IMR-90 (cell line): ENCODE results near the gene HIVEP3. TPM values are rescaled to one million over a fixed set of nuclear protein-coding genes. Genes with fewer than 3 reads are reported as not detected.

Experiments
- ATAC-seq: fragments of 200-7000 bp; cut with Tn5 transposase; 2 replicates; pipeline ENCODE4 v1.9.1; 2020; ENCODE audit warnings: low read depth, mild to moderate bottlenecking, moderate library complexity
- BruUV-seq: library from RNA; stranded (reverse); fragments of 400-500 nt; replicated peaks from 2 replicates; lab custom pipeline; 2021; lab: Mats Ljungman, UMichigan
- CTCF ChIA-PET: fragments of 300-600 bp; formaldehyde crosslinking; extraction: SDS; loops from one replicate; lab custom pipeline; 2021; ENCODE audit warnings: antibody characterized with exemption; lab: Yijun Ruan, JAX
- POLR2A ChIA-PET: fragments of 300-600 bp; sonication (Branson Sonifier 250); formaldehyde crosslinking; loops from one replicate; lab custom pipeline; 2022; ENCODE audit warnings: antibody characterized with exemption; ENCODE audit not compliant: unreplicated experiment; lab: Charles Lee
- DNase-seq: peaks from one replicate; pipeline ENCODE4 v3.0.0; 2013
- H2AFZ ChIP-seq: replicated peaks from 2 replicates; pipeline ENCODE3; 2013; ENCODE audit warnings: low read length, mild to moderate bottlenecking; ENCODE audit not compliant: poor library complexity
- H2AK5ac ChIP-seq: 2 replicates; pipeline ENCODE4 v1.6.1; 2013; ENCODE audit warnings: low read depth, low read length, inconsistent platforms
- H2AK9ac ChIP-seq: replicated peaks from 2 replicates; pipeline ENCODE3; 2013; ENCODE audit warnings: mild to moderate bottlenecking, low read depth, low read length, moderate library complexity; ENCODE audit not compliant: poor library complexity
- H2BK120ac ChIP-seq: 2 replicates; pipeline ENCODE4 v1.6.1; 2013; ENCODE audit warnings: low read depth, low read length, inconsistent platforms
- H2BK15ac ChIP-seq: 3 replicates; pipeline ENCODE4 v1.6.1; 2013; ENCODE audit warnings: low read depth, low read length, inconsistent platforms
- H2BK20ac ChIP-seq: 2 replicates; pipeline ENCODE4 v1.6.1; 2013; ENCODE audit warnings: low read depth, mild to moderate bottlenecking, inconsistent platforms, low read length, moderate library complexity
- H2BK5ac ChIP-seq: 2 replicates; pipeline ENCODE4 v1.6.1; 2013; ENCODE audit warnings: mild to moderate bottlenecking, low read depth, low read length, inconsistent platforms; ENCODE audit not compliant: poor library complexity, severe bottlenecking
- H3K14ac ChIP-seq: replicated peaks from 2 replicates; pipeline ENCODE4 v1.6.1; 2013; ENCODE audit warnings: low read depth, low read length, inconsistent platforms
- H3K18ac ChIP-seq: 2 replicates; pipeline ENCODE4 v1.6.1; 2013; ENCODE audit warnings: low read depth, low read length, control low read depth
- H3K23ac ChIP-seq: 2 replicates; pipeline ENCODE4 v1.6.1; 2013; ENCODE audit warnings: low read depth, low read length, inconsistent platforms
- H3K27ac ChIP-seq: 2 replicates; pipeline ENCODE4 v1.5.1; 2013; ENCODE audit warnings: mild to moderate bottlenecking, control low read depth, low read length; ENCODE audit not compliant: insufficient read depth
- H3K27me3 ChIP-seq: 2 replicates; pipeline ENCODE4 v1.6.1; 2013; ENCODE audit warnings: low read length; ENCODE audit not compliant: control insufficient read depth, insufficient read depth
- H3K36me3 ChIP-seq: 2 replicates; pipeline ENCODE4 v1.6.1; 2013; ENCODE audit warnings: low read length, mixed read lengths; ENCODE audit not compliant: control insufficient read depth, insufficient read depth
- H3K4ac ChIP-seq: 2 replicates; pipeline ENCODE4 v1.6.1; 2013; ENCODE audit warnings: low read depth, low read length, inconsistent platforms
- H3K4me1 ChIP-seq: 2 replicates; pipeline ENCODE4 v1.6.1; 2013; ENCODE audit warnings: low read length, mixed read lengths; ENCODE audit not compliant: control insufficient read depth, insufficient read depth
- H3K4me2 ChIP-seq: 2 replicates; pipeline ENCODE4 v1.6.1; 2013; ENCODE audit warnings: low read depth, mild to moderate bottlenecking, control low read depth, low read length, moderate library complexity
- H3K4me3 ChIP-seq: 2 replicates; pipeline ENCODE4 v1.5.1; 2013; ENCODE audit warnings: low read depth, mild to moderate bottlenecking, control low read depth, low read length, moderate library complexity; ENCODE audit not compliant: insufficient read depth
- H3K56ac ChIP-seq: 2 replicates; pipeline ENCODE4 v1.6.1; 2013; ENCODE audit warnings: low read length, inconsistent platforms; ENCODE audit not compliant: insufficient read depth; ENCODE audit errors: extremely low read depth
- H3K79me1 ChIP-seq, 2 experiments: 2 replicates each; pipeline ENCODE4 v1.6.1; 2013; ENCODE audit warnings: low read length in 2 of 2, inconsistent platforms in 1 of 2, low read depth in 1 of 2
- H3K9ac ChIP-seq: 2 replicates; pipeline ENCODE4 v1.6.1; 2013; ENCODE audit warnings: low read depth, low read length, control low read depth
- H3K9me1 ChIP-seq: 2 replicates; pipeline ENCODE4 v1.6.1; 2013; ENCODE audit warnings: low read length, inconsistent platforms; ENCODE audit not compliant: insufficient read depth
- H3K9me3 ChIP-seq: 2 replicates; pipeline ENCODE4 v1.6.1; 2013; ENCODE audit warnings: low read length; ENCODE audit not compliant: control insufficient read depth, insufficient read depth
- H4K20me1 ChIP-seq: 2 replicates; pipeline ENCODE4 v1.6.1; 2013; ENCODE audit warnings: low read length, inconsistent platforms; ENCODE audit not compliant: insufficient read depth
- H4K5ac ChIP-seq: 2 replicates; pipeline ENCODE4 v1.6.1; 2013; ENCODE audit warnings: mild to moderate bottlenecking, low read depth, low read length, control low read depth
- H4K8ac ChIP-seq, 2 experiments: 2 replicates each; pipeline ENCODE4 v1.6.1; 2013; ENCODE audit warnings: low read depth in 2 of 2, low read length in 2 of 2, control low read depth in 1 of 2, inconsistent platforms in 1 of 2
- H4K91ac ChIP-seq: 2 replicates; pipeline ENCODE4 v1.6.1; 2013; ENCODE audit warnings: low read depth, low read length, inconsistent platforms; ENCODE audit not compliant: insufficient read depth
- MAFK ChIP-seq: IDR thresholded peaks from 2 replicates; pipeline ENCODE4 v1.6.1; 2012; ENCODE audit warnings: low read depth, low read length, improper control_type of control experiment
- SMC3 ChIP-seq: fragments of 150-350 bp; IDR thresholded peaks from 2 replicates; pipeline ENCODE4 v1.6.1; 2016; ENCODE audit warnings: low read depth, mild to moderate bottlenecking, antibody characterized with exemption, low read length, moderate library complexity
- WGBS, 2 experiments: methylation state at CpG; one replicate each; pipeline versions ENCODE4 v1.1.5 to v1.1.7; 2013; ENCODE audit warnings: missing lambda C conversion rate in 2 of 2; ENCODE audit not compliant: insufficient read length in 1 of 2; ENCODE audit errors: extremely low coverage in 2 of 2; 5-methylcytosine and 5-hydroxymethylcytosine counted together
- dilution Hi-C: fragments of 300-500 bp; cut with HindIII; formaldehyde crosslinking; loops from one replicate; pipeline ENCODE4 v1.14.3; 2018; ENCODE audit warnings: low sequenced_read_pairs; ENCODE audit not compliant: unreplicated experiment
- in situ Hi-C: fragments of 300-500 bp; cut with MboI; formaldehyde crosslinking; loops from 3 replicates; pipeline ENCODE4 v1.14.3; 2019; ENCODE audit warnings: low sequenced_read_pairs, inconsistent platforms, mixed read lengths
- intact Hi-C: fragments of 100-400 bp; cut with micrococcal nuclease; formaldehyde crosslinking; loops from 2 replicates; pipeline ENCODE4 v1.10.0; 2022
- polyA plus RNA-seq, 3 experiments: library from polyadenylated mRNA; depleted of rRNA; stranded (reverse); fragments of >200 nt; gene quantifications; 2 replicates each; pipeline ENCODE4 v1.2.3, GENCODE V29; 2012; ENCODE audit warnings: low replicate concordance in 1 of 3
- total RNA-seq: library from RNA; depleted of rRNA; stranded (reverse); fragments of >200 nt; gene quantifications from 2 replicates; pipeline ENCODE4 v1.2.3, GENCODE V29; 2012
- TF ChIP-seq, protein P1 (sequence below): fragments of 150-350 bp; IDR thresholded peaks from 2 replicates; pipeline ENCODE4 v1.6.1; 2017; ENCODE audit warnings: mild to moderate bottlenecking, antibody characterized with exemption, low read length, low read depth

HIVEP3 gene
- total and polyA plus RNA-seq, 2 of the 4 experiments (the other 2 are of a cell fraction) = 1.4 to 4.0 TPM

DNA sequence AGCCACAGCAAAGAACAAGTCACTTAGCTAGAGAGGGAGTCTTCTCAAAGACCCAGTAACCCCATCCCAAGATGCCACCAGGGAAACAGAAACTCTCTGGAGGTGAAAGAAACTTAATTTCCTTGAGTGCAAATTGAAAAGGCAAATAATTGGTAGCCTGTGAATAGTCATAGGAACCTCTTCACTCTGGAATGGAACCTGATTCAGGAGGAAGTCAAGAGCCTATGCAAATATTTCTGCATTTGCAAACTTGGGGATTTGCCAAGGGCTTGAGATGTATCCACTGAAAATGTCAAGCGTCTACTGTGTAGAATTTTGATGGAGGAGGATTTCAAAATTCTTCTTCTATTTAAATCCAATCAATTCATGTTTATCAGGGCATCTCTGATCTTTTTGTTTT, 5.7 kb downstream of the HIVEP3 start:
- CTCF ChIA-PET = no interaction called here
- no peaks in the 10 kb centered on the region for H3K4me1 ChIP-seq
- H2AK5ac ChIP-seq = no peak overlapping the region
- no peak overlapping the region for H3K27ac ChIP-seq
- H3K9me1 ChIP-seq = no peaks in the 10 kb centered on the region
- no peak overlapping the region for H4K5ac ChIP-seq
- no peak overlapping the region for H3K4me3 ChIP-seq
- DNase-seq = no peak
- H3K79me1 ChIP-seq = 0 out of 4 replicates have a peak, but pooled peaks cover 0 to 6% of the 10 kb centered on the region in 2 experiments
- POLR2A ChIA-PET = no interaction called here
- H4K91ac ChIP-seq = no peak overlapping the region
- no peak overlapping the region for H3K18ac ChIP-seq
- in situ Hi-C loops (no loop called here), intact Hi-C loops (no loop called here), dilution Hi-C loops (no loop called here)
- no peaks in the 10 kb centered on the region for H4K20me1 ChIP-seq
- H3K56ac ChIP-seq = no peak overlapping the region
- no TSS peak for BruUV-seq
- no peak overlapping the region for H3K14ac ChIP-seq
- no peak overlapping the region for H2AFZ ChIP-seq
- no peak for ATAC-seq
- no peak overlapping the region for H2BK15ac ChIP-seq
- no peak overlapping the region for H4K8ac ChIP-seq
- H2BK120ac ChIP-seq = no peak overlapping the region
- H3K9ac ChIP-seq = no peak overlapping the region
- H3K4ac ChIP-seq = no peak overlapping the region
- H3K4me2 ChIP-seq = no peak overlapping the region
- TF ChIP-seq MAFK (no peak), SMC3 (no peak)
- TF ChIP-seq, protein P1, sequence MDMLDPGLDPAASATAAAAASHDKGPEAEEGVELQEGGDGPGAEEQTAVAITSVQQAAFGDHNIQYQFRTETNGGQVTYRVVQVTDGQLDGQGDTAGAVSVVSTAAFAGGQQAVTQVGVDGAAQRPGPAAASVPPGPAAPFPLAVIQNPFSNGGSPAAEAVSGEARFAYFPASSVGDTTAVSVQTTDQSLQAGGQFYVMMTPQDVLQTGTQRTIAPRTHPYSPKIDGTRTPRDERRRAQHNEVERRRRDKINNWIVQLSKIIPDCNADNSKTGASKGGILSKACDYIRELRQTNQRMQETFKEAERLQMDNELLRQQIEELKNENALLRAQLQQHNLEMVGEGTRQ = no peak
- no peak overlapping the region for H2BK20ac ChIP-seq
- H3K27me3 ChIP-seq = peaks cover 4% of the 10 kb centered on the region; the same call in 1 of the 2 replicates
- no CpG with 5 or more reads among the region's 1 CpG for WGBS, 2 experiments
- H3K23ac ChIP-seq = no peak overlapping the region
- H3K36me3 ChIP-seq = no peaks in the 10 kb centered on the region
- no peak overlapping the region for H2BK5ac ChIP-seq
- H3K9me3 ChIP-seq = no peaks in the 10 kb centered on the region
- H2AK9ac ChIP-seq = no peak overlapping the region
